ENCODE results near the gene MTCH1. TPM values are rescaled to one million over a fixed set of nuclear protein-coding genes. Genes with fewer than 3 reads are reported as not detected.
A peak's percentile ranks its signal among the peaks of the same experiment; 100 is the strongest.
"Not testable (repeated sequence)": the region's sequence is repeated elsewhere in the genome, so short reads cannot be mapped to it uniquely, and the experiment has no call there.

Gene MTCH1
- polyA plus RNA-seq, 1 donor from 2014 or later: 69.5 TPM

DNA sequence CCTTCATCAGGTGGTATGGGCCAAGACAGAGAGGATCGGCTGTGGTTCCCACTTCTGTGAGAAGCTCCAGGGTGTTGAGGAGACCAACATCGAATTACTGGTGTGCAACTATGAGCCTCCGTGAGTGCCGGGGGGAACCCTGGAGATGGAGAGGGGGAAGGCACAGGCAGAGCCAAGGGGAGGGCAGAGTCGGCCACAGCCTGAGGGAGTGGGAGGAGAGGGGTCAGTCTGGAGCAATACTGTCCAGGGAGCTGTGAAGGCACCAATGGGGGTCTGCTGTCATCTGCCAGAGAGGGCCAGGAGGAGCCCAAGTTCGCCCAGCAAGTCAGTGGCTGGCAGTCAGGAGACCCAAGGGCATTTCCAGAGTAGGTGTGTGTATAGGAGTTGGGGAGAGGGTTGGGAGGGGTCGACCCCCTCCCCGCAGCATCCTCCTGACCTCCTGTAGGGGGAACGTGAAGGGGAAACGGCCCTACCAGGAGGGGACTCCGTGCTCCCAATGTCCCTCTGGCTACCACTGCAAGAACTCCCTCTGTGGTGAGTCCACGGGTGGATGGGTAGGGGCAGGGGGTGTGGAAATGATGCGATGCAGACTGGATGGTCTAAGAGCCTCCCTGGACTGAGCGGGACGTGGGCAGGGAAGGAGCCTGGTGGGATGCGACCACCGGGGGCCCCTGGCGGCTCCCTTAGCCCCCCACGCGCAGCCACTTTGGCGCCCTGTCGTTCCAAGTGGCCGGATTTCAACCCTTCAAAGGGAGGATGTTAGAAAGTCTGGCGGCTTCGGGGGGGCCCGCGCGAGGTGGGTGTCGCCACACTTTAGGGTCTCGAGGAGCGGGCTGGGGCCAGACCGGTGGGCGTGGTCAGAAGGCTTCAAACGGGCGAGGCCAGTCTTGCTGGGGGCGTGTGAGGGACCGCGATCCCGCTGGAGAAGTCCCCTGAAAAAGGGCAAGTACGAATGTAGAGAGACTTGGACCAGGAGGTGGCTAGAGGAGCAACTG lies 24.3 kb downstream of the MTCH1 start:
- H3K4me3 Mint-ChIP-seq: peak overlapping the region in 1 of 4 donors; percentile 27
- H3K27ac Mint-ChIP-seq: peak overlapping the region in 2 of 3 donors; percentile 61 to 84
- no peaks in the 10 kb centered on the region for H3K9me3 Mint-ChIP-seq
- no peaks in the 10 kb centered on the region for H3K36me3 Mint-ChIP-seq
- H3K4me1 Mint-ChIP-seq: peaks cover 8 to 28% (median 18%) of the 10 kb centered on the region in 3 donors
- no peaks in the 10 kb centered on the region for H3K27me3 Mint-ChIP-seq

- no peak overlapping the region for H3K4me3 Mint-ChIP-seq
These were observed 26.3 kb downstream of the MTCH1 start for GRCh38 chr6:36959555-36960250.

GRCh38 chr6:36958775-36959554 lies 27.0 kb downstream of the MTCH1 start:
- Mint-ChIP-seq H3K36me3 (no peaks in the 10 kb centered on the region), H3K4me1 (peaks cover 25 to 35% (median 26%) of the 10 kb centered on the region in 3 donors), H3K4me3 (no peak overlapping the region), H3K27me3 (peaks cover 7% of the 10 kb centered on the region), H3K9me3 (no peaks in the 10 kb centered on the region), H3K27ac (no peak overlapping the region)

More at GRCh38 chr6:36959555-36960250, 26.3 kb downstream of the MTCH1 start:
- Mint-ChIP-seq H3K4me1 (peaks cover 19 to 35% (median 21%) of the 10 kb centered on the region in 3 donors), H3K9me3 (no peaks in the 10 kb centered on the region), H3K36me3 (no peaks in the 10 kb centered on the region), H3K27me3 (peaks cover 7% of the 10 kb centered on the region), H3K27ac (no peak overlapping the region)

GRCh38 chr6:36957773-36958271 lies 28.2 kb downstream of the MTCH1 start:
- H3K36me3 Mint-ChIP-seq: no peaks in the 10 kb centered on the region
- no peak overlapping the region for H3K4me3 Mint-ChIP-seq
- H3K9me3 Mint-ChIP-seq: no peaks in the 10 kb centered on the region
- peaks cover 22 to 34% (median 26%) of the 10 kb centered on the region in 3 donors for H3K4me1 Mint-ChIP-seq
- H3K27ac Mint-ChIP-seq: no peak overlapping the region
- peaks cover 7% of the 10 kb centered on the region for H3K27me3 Mint-ChIP-seq

DNA sequence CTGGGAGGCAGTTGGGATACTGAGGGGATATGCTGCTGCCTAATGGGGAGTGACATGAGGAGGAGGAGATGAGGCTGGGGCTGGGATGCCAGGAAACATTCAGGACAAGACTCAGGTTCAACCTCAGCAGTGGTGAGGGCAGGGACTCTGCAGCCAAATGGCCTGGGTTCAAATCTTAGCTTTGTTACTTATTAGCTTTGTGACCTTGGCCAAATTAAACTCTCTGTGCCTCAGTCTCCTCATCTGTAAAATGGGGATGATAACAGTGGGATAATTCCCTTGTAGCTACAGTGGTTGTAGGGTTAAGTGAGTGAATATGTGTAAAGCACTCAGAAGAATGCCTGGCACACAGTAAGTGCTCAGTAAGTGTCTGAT lies 29.6 kb downstream of the MTCH1 start:
- H3K4me1 Mint-ChIP-seq: peaks cover 19 to 30% (median 23%) of the 10 kb centered on the region in 3 donors
- H3K27me3 Mint-ChIP-seq: peaks cover 7% of the 10 kb centered on the region
- H3K4me3 Mint-ChIP-seq: no peak overlapping the region
- H3K27ac Mint-ChIP-seq: peak overlapping the region in 1 of 3 donors; percentile 48
- H3K36me3 Mint-ChIP-seq: no peaks in the 10 kb centered on the region
- H3K9me3 Mint-ChIP-seq: no peaks in the 10 kb centered on the region

DNA sequence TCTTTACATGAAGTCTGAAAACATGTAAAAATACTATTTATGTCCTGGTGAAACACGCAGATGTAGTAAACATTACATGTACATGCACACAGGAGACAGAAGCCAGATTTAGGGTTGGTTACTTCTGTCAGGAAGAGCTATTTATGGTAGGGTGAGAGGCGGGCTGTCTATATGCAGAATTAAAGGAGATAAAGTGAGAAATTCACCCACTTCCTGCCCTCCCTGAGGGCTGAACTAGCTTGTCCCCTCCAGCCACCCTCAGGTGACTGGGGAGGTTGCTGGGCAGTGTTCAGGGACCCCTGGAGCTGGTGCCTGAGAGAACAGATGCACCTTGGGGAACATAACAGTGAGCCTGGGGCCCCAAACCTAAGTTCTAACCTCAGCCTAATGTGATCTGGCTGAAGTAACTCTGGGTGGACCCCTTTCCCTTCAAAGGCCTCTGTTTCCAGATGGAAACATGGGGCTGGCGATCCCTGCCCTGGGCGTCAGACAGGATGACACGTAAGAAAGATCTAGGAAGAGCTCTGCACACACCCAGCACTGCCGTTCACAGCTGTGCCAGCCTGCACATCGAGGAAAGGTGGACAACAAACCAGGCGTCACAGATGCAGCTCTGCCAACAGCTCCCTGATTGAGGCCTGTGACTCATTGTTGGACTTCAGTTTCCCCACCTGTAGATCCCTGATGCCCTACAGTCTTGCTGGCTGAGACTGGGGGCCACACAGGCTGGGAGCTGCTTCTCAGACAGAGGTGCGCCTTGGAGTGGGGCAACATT lies 30.1 kb downstream of the MTCH1 start:
- Mint-ChIP-seq H3K4me1 (peaks cover 19 to 29% (median 23%) of the 10 kb centered on the region in 3 donors), H3K9me3 (no peaks in the 10 kb centered on the region), H3K36me3 (no peaks in the 10 kb centered on the region), H3K4me3 (peak overlapping the region in 2 of 4 donors; percentile 49 to 55), H3K27ac (peak overlapping the region in 1 of 3 donors; percentile 48), H3K27me3 (peaks cover 7% of the 10 kb centered on the region)

DNA sequence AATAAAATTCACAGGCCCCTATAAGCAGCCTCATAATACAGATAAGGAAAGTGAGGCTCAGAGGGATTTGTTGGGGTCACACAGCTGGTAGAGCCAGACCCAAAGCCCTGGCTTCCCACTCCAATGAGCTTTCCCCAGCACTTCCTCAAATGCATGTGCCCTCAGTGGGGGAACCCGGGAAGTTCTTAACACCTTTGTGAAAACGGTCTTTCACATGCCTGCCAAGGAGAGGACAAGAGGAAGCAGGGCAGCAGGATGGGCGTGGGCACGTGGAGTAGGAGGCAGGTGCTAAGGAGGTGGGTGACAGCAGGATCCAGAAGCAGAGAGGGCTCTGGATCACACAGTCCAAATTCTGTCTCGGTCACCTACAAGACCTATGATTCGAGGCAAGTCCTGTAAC lies 30.9 kb downstream of the MTCH1 start:
- Mint-ChIP-seq H3K27me3 (peaks cover 7% of the 10 kb centered on the region), H3K4me3 (peak overlapping the region in 3 of 4 donors; percentile 6 to 80 (median 49)), H3K27ac (no peak overlapping the region), H3K9me3 (no peaks in the 10 kb centered on the region), H3K4me1 (peaks cover 19 to 29% (median 23%) of the 10 kb centered on the region in 3 donors), H3K36me3 (no peaks in the 10 kb centered on the region)

- H3K9me3 Mint-ChIP-seq: no peaks in the 10 kb centered on the region
- H3K4me1 Mint-ChIP-seq: peaks cover 19 to 29% (median 23%) of the 10 kb centered on the region in 3 donors
- peak within 1 kb of the TSS; percentile 6 to 80 (median 52) for H3K4me3 Mint-ChIP-seq
- H3K27me3 Mint-ChIP-seq: peaks cover 9% of the 10 kb centered on the region
- peak within 1 kb of the TSS in 1 of 3 donors; percentile 67 for H3K27ac Mint-ChIP-seq
- H3K36me3 Mint-ChIP-seq: no peaks in the 10 kb centered on the region
These were observed 31.6 kb downstream of the MTCH1 start, which contains the start of gene PI16 for GRCh38 chr6:36954262-36954931. Gene PI16, plus strand, starts transcription at chr6:36954738. Its CDS starts 23 bp downstream, at chr6:36954761.

DNA sequence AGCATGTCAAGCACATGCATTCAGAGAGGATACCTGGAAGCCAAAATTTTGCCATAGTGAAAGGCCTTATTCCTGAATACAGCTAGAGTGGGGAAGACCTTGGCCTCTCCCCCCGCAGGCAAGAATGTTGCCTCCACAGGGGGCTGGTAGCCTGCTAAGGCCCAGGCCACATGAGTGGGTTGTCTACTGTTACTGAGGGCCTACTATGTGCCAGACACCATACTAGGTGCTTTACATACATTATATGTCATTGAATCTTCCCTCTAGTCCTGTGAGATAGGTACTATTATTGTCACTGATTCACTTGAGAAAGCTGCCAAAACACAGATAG lies 32.1 kb downstream of the MTCH1 start:
- Mint-ChIP-seq H3K27me3 (peaks cover 9% of the 10 kb centered on the region), H3K4me3 (peak overlapping the region in 2 of 4 donors; percentile 11 to 58), H3K4me1 (peaks cover 19 to 29% (median 23%) of the 10 kb centered on the region in 3 donors), H3K36me3 (no peaks in the 10 kb centered on the region), H3K9me3 (no peaks in the 10 kb centered on the region), H3K27ac (no peak overlapping the region)

- Mint-ChIP-seq H3K4me3 (no peak overlapping the region), H3K36me3 (no peaks in the 10 kb centered on the region), H3K4me1 (peaks cover 15 to 23% (median 21%) of the 10 kb centered on the region in 3 donors), H3K9me3 (peaks cover 0 to 2% (median 0%) of the 10 kb centered on the region in 3 donors), H3K27me3 (peaks cover 3% of the 10 kb centered on the region), H3K27ac (no peak overlapping the region)
These were observed 36.4 kb downstream of the MTCH1 start for GRCh38 chr6:36949636-36950035.

DNA sequence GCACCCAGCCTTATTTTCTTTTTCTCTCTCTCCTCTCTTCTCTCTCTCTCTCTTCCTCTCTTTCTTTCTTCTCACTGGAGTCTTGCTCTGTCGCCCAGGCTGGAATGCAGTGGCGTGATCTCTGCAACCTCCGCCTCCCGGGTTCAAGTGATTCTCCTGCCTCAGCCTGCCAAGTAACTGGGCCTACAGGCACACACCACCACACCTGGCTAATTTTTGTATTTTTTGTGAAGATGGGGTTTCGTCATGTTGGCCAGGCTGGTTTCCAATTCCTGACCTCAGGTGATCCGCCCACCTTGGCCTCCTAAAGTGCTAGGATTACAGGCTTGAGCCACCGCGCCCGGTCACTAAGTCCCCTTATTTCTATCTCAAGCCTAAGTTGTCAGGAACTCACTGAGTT lies 36.9 kb downstream of the MTCH1 start:
- not testable (repeated sequence) for H3K36me3 Mint-ChIP-seq, H3K27me3 Mint-ChIP-seq, H3K9me3 Mint-ChIP-seq
- Mint-ChIP-seq H3K4me3 (peak overlapping the region in 1 of 4 donors; percentile 72), H3K4me1 (peaks cover 9 to 20% (median 19%) of the 10 kb centered on the region in 3 donors), H3K27ac (peak overlapping the region in 1 of 3 donors; percentile 70)

- Mint-ChIP-seq H3K27me3 (peaks cover 3% of the 10 kb centered on the region), H3K4me3 (no peak overlapping the region)
These were observed 38.2 kb downstream of the MTCH1 start for GRCh38 chr6:36947570-36948351.

GRCh38 chr6:36946526-36946925 lies 39.5 kb downstream of the MTCH1 start:
- H3K27me3 Mint-ChIP-seq: peaks cover 5% of the 10 kb centered on the region
- peaks cover 0 to 2% (median 0%) of the 10 kb centered on the region in 3 donors for H3K9me3 Mint-ChIP-seq
- no peaks in the 10 kb centered on the region for H3K36me3 Mint-ChIP-seq
- peaks cover 8 to 17% (median 13%) of the 10 kb centered on the region in 3 donors for H3K4me1 Mint-ChIP-seq
- no peak overlapping the region for H3K4me3 Mint-ChIP-seq
- H3K27ac Mint-ChIP-seq: no peak overlapping the region

More at GRCh38 chr6:36947570-36948351, 38.2 kb downstream of the MTCH1 start:
- Mint-ChIP-seq H3K4me1 (peaks cover 8 to 15% (median 13%) of the 10 kb centered on the region in 3 donors), H3K9me3 (peaks cover 0 to 2% (median 0%) of the 10 kb centered on the region in 3 donors), H3K36me3 (no peaks in the 10 kb centered on the region), H3K27ac (peak overlapping the region in 1 of 3 donors; percentile 74)

Data from IgD-negative memory B cell (primary cell).